Measurements from ENCODE around the gene BOD1. TPM values are rescaled to one million over a fixed set of nuclear protein-coding genes. Genes with fewer than 3 reads are reported as not detected.

The BOD1 gene
- total RNA-seq, 4 donors from 2014 or later = 43.9 to 58.3 (median 48.3) TPM

GRCh38 chr5:173645437-173645807 is 29.0 kb upstream of the BOD1 start:
- DNase-seq (ENCODE audit: extremely low spot score) = no peak
- Histone ChIP-seq H3K4me3 (no peak overlapping the region), H3K36me3 (no peaks in the 10 kb centered on the region), H3K4me1 (no peaks in the 10 kb centered on the region), H3K27me3 (peaks cover 0 to 30% (median 0%) of the 10 kb centered on the region in 4 donors), H3K27ac (replicated peaks in 1 of 4) (no peak overlapping the region), H3K9me3 (no peaks in the 10 kb centered on the region)
- TF ChIP-seq EP300 (IDR thresholded peaks at IDR 0.05) = no peak
- TF ChIP-seq POLR2AphosphoS5 (IDR thresholded peaks at IDR 0.05) = no peak
- TF ChIP-seq POLR2A (IDR thresholded peaks at IDR 0.05; ENCODE audit: low read depth) = no peak
- TF ChIP-seq CTCF (IDR thresholded peaks at IDR 0.05) = no peak
- intact Hi-C loops (cut with DNase I) = no loop called here
- 61% methylated on average over 5 of the region's 5 CpGs for WGBS

GRCh38 chr5:173644673-173645436 is 28.4 kb upstream of the BOD1 start:
- WGBS = 78% methylated on average over 8 of the region's 8 CpGs

GRCh38 chr5:173643964-173644363 is 27.5 kb upstream of the BOD1 start:
- DNase-seq (ENCODE audit: extremely low spot score) = no peak
- TF ChIP-seq EP300 (IDR thresholded peaks at IDR 0.05) (no peak), POLR2A (IDR thresholded peaks at IDR 0.05; ENCODE audit: low read depth) (no peak), CTCF (IDR thresholded peaks at IDR 0.05) (no peak), POLR2AphosphoS5 (IDR thresholded peaks at IDR 0.05) (no peak)
- Histone ChIP-seq H3K4me3 (no peak overlapping the region), H3K27me3 (peaks cover 0 to 24% (median 0%) of the 10 kb centered on the region in 4 donors), H3K27ac (replicated peaks in 1 of 4) (no peak overlapping the region), H3K4me1 (no peaks in the 10 kb centered on the region), H3K36me3 (no peaks in the 10 kb centered on the region), H3K9me3 (no peaks in the 10 kb centered on the region)
- WGBS = 39% methylated on average over 2 of the region's 3 CpGs
- intact Hi-C loops (cut with DNase I) = no loop called here

More at GRCh38 chr5:173644673-173645436, 28.4 kb upstream of the BOD1 start:
- no peak for TF ChIP-seq POLR2AphosphoS5 (IDR thresholded peaks at IDR 0.05)
- no peak for TF ChIP-seq CTCF (IDR thresholded peaks at IDR 0.05)
- H3K9me3 ChIP-seq = no peaks in the 10 kb centered on the region
- H3K27me3 ChIP-seq = peaks cover 0 to 30% (median 0%) of the 10 kb centered on the region in 4 donors
- no peaks in the 10 kb centered on the region for H3K36me3 ChIP-seq
- intact Hi-C loops (cut with DNase I) = no loop called here
- no peaks in the 10 kb centered on the region for H3K4me1 ChIP-seq
- H3K27ac ChIP-seq (replicated peaks in 1 of 4) = no peak overlapping the region
- no peak for DNase-seq (ENCODE audit: extremely low spot score)
- no peak overlapping the region for H3K4me3 ChIP-seq

- 90% methylated on average over 11 of the region's 11 CpGs for WGBS
- H3K36me3 ChIP-seq = no peaks in the 10 kb centered on the region
- intact Hi-C loops (cut with DNase I) = no loop called here
- no peak overlapping the region for H3K4me3 ChIP-seq
- H3K27me3 ChIP-seq = peaks cover 0 to 24% (median 0%) of the 10 kb centered on the region in 4 donors
- no peak overlapping the region for H3K27ac ChIP-seq (replicated peaks in 1 of 4)
- H3K9me3 ChIP-seq = no peaks in the 10 kb centered on the region
- DNase-seq (ENCODE audit: extremely low spot score) = no peak
- no peak for TF ChIP-seq POLR2A (IDR thresholded peaks at IDR 0.05; ENCODE audit: low read depth)
- TF ChIP-seq CTCF (IDR thresholded peaks at IDR 0.05) = no peak
- no peak for TF ChIP-seq EP300 (IDR thresholded peaks at IDR 0.05)
- TF ChIP-seq POLR2AphosphoS5 (IDR thresholded peaks at IDR 0.05) = no peak
- no peaks in the 10 kb centered on the region for H3K4me1 ChIP-seq
These were observed 26.5 kb upstream of the BOD1 start for GRCh38 chr5:173642895-173643481.
